NK-92 treated with Interleukin-12 subunit alpha and Interleukin-12 subunit beta, amount 100 ng/mL, for 24 hours (cell line): ENCODE results near the gene DHX58.
A peak's percentile ranks its signal among the peaks of the same experiment; 100 is the strongest.

Source experiments
- DNase-seq: peaks from one replicate; lab custom pipeline; 2025; lab: John Stamatoyannopoulos, UW

Gene DHX58

GRCh38 chr17:42129109-42129837 lies 16.8 kb upstream of the DHX58 start:
- DNase-seq: no peak

- no peak for DNase-seq
Measured at GRCh38 chr17:42127414-42127813, 14.9 kb upstream of the DHX58 start.

- DNase-seq: no peak
Measured at GRCh38 chr17:42126836-42127235, 14.3 kb upstream of the DHX58 start.

- DNase-seq: no peak
Measured at GRCh38 chr17:42125565-42125964, 13.1 kb upstream of the DHX58 start.

GRCh38 chr17:42124256-42124655 lies 11.7 kb upstream of the DHX58 start:
- DNase-seq: no peak

GRCh38 chr17:42122371-42123303 lies 10.1 kb upstream of the DHX58 start, which contains the start of gene HSPB9:
Gene HSPB9, plus strand, starts transcription at chr17:42122804. Its CDS starts 47 bp downstream, at chr17:42122851.
- DNase-seq: no peak

GRCh38 chr17:42120770-42121769 lies 8.6 kb upstream of the DHX58 start, which contains the start of gene KAT2A:
Gene KAT2A, minus strand, starts transcription at chr17:42121367. Its CDS starts 63 bp downstream, at chr17:42121304.
- peak; percentile 59 for DNase-seq

GRCh38 chr17:42120161-42120769 lies 7.8 kb upstream of the DHX58 start:
- no peak for DNase-seq

- DNase-seq: no peak
Measured at GRCh38 chr17:42119301-42119700, 6.8 kb upstream of the DHX58 start.

- no peak for DNase-seq
Measured at GRCh38 chr17:42118545-42118944, 6.0 kb upstream of the DHX58 start.

GRCh38 chr17:42118126-42118510 lies 5.6 kb upstream of the DHX58 start:
- DNase-seq: no peak

- DNase-seq: no peak
Measured at GRCh38 chr17:42117397-42118125, 5.0 kb upstream of the DHX58 start.

GRCh38 chr17:42116705-42117396 lies 4.3 kb upstream of the DHX58 start:
- DNase-seq: peak; percentile 52

GRCh38 chr17:42114118-42114517 lies 1.6 kb upstream of the DHX58 start:
- DNase-seq: no peak

- no peak for DNase-seq
Measured at GRCh38 chr17:42113293-42114069, 967 bp upstream of the DHX58 start.

- DNase-seq: no peak
Measured at GRCh38 chr17:42111871-42112551, 503 bp downstream of the DHX58 start.

- no peak for DNase-seq
Measured at GRCh38 chr17:42111265-42111636, 1.3 kb downstream of the DHX58 start.
